DMS53 treated with DMSO at 0.1 percent for 48 hours (cell line): ENCODE results near the gene GTF3C6.
"Not testable (repeated sequence)": the region's sequence is repeated elsewhere in the genome, so short reads cannot be mapped to it uniquely, and the experiment has no call there.

ENCODE experiments used
- DNase-seq: peaks from one replicate; lab custom pipeline; 2025; ENCODE audit not compliant: unreplicated experiment; lab: John Stamatoyannopoulos, UW

The GTF3C6 gene

DNA sequence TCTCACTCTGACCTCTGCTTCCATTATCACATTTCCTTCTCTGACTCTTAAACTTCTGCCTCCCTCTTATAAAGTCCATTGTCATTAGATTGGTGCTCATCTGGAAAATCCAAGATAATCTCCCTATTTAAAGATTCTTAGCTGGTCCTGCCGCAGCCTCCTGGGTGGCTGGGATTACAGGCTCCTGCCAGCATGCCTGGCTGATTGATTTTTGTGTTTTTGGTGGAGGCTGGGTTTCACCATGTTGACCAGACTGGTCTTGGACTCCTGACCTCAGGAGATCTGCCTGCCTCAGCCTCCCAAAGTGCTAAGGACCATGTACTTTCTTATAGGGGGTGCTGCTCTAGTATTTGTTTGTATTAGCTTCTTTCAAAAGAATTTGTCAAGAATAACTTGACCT, 18.1 kb downstream of the GTF3C6 start:
- DNase-seq = no peak

DNA sequence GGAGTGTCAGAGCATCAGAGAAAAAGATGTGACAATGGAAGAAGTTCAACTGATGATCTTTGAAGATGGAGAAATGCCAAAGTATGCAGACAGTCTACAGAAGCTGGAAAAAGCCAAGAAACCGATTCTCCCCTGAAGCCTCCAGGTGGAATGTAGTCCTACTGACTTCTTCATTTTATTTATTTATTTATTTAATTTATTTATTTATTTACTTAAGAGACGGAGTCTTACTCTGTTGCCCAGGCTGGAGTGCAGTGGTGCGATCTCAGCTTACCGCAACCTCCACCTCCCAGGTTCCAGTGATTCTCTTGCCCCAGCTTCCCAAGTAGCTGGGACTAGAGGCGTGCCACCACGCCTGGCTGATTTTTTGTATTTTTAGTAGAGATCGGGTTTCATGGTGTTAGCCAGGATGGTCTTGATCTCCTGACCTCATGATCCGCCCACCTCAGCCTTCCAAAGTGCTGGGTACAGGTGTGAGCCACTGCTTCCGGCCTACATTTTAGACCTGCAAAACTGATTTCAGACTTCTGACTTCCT, 21.1 kb downstream of the GTF3C6 start:
- no peak for DNase-seq

DNA sequence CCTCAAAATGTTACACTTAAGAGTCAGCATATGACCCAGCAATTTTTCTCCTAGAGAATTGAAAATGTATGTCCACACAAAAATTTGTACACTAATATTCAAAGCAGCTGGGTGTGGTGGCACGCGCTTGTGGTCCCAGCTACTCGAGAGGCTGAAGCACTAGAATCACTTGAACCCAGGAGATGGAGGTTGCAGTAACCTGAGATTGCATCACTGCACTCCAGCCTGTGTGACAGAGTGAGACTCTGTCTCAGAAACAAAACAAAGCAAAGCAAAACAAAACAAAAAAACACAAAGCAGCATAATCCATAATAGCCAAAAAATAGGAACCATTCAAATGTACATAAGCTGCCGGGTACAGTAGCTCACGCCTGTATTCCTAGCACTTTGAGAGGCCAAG, 21.7 kb downstream of the GTF3C6 start:
- no peak for DNase-seq

DNA sequence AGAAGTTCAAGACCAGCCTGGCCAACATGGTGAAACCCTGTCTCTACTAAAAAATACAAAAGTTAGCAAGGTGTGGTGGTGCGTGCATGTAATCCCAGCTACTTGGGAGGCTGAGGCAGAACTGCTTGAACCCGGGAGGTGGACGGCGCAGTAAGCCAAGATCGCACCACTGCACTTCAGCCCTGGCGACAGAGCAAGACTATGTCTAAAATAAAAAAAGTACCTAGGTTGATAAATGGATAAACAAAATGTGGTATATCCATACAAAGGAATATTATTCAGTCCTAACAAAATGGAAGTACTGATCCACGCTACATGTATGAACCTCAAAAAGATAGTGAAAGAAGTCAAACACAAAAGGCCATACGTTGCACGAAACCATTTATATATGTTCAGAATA, 22.1 kb downstream of the GTF3C6 start:
- no peak for DNase-seq

DNA sequence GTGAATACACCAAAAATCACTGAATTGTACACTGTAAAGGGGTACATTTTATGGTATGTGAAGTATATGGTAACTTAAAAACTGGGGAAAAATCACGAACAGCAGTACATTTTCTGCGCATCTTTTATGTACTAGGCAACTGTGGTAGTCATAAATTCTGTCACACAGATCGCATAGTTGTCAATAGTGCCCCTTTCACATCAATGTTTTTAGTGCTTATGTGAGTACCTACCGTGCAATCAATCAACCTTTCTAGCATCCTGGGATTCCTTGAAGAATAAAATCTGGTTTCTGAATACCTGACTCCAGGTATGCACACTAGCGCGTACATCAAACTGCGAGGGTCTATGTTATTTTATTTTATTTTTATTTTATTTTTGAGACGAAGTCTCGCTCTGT, 22.7 kb downstream of the GTF3C6 start:
- DNase-seq = no peak

DNA sequence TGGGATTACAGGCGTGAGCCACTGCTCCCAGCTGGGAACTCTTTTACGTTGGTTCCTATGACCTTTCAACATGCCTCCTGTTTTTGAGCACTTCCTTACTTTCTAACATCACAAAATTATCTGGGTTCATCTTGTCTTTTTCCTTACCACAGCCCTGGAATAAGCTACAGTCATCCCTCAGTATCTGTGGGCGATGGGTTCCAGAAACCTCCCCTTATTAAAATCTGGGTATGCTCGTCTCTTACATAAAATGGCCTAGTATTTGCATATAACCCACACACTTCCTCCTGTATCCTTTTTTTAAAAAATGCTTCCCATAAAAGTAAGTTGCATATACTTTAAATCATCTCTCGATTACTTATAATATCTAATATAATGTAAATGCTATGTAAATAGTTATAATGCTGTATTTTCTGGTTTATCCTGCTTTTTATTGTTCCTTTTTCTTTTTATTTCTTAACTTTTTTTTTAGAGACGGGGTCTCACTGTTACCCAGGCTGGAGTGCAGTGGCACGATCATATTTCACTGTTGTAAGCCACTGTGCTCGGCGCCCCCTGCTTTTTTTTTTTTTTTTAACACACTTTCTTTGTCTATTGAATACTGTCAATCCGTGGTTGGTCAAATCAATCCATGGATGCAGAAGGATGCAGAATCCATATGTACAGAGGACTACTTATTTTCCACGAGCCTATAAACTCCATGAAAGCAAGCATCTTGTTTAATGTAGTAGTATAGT, 32.5 kb downstream of the GTF3C6 start:
- DNase-seq = no peak

DNA sequence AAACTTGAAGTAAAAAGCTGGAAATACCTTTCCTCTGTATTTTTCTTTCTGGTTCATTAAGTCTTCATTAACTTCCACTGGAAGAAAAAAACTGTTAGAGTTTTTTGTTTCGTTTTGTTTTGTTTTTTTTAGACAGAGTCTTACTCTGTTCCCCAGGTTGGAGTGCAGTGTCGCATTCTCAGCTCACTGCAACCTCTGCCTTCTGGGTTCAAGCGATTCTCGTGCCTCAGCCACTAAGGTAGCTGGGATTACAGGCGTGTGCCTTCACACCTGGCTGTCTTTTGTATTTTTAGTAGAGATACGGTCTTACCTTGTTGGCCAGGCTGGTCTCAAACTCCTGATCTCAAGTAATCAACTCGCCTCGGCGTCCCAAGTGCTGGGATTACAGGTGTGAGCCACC, 38.2 kb downstream of the GTF3C6 start:
- DNase-seq = no peak

DNA sequence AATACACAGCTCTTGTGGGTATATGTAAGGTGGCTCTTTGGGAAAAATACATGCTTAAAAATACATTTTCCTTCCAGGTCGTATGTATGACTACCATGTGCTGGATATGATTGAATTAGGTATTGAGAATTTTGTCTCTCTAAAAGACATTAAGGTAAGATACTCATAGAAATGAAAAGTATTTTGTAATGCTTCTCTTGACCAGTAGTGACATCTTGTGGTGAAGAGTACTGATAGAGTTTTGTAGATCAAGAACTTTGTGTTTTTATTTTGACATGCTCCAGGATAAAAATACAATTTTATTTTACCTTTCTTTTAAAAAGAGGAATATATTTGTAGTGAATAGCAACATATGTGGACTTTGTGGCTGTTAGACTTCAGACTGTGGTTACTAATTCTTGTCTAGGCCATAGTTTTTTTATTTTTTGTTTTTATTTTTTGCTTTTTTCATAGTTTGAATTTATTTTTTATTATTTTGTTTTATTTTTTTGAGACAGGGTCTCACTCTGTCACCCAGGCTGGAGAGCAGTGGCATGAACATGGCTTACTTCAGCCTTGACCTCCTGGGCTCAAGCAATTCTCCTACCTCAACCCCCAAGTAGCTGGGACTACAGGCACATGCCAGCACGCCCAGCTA, 41.2 kb downstream of the GTF3C6 start:
- DNase-seq = peak; percentile 1

DNA sequence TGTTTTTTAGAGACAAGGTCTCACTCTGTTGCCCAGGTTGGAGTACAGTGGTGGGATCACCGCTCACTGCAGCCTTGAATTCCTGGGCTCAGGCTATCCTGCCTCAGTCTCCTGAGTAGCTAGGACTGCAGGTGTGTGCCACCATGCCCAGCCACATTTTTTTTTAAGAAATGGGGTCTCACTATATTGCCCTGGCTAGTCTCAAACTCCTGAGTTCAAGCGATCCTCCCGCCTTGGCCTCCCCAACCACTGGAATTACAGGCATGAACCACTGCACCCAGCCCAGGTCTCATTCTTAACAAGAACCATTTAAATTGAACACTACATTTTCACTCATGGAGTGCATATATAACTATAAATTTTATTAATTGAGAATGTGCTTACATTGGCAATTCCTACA, 43.8 kb downstream of the GTF3C6 start:
- DNase-seq = no peak

DNA sequence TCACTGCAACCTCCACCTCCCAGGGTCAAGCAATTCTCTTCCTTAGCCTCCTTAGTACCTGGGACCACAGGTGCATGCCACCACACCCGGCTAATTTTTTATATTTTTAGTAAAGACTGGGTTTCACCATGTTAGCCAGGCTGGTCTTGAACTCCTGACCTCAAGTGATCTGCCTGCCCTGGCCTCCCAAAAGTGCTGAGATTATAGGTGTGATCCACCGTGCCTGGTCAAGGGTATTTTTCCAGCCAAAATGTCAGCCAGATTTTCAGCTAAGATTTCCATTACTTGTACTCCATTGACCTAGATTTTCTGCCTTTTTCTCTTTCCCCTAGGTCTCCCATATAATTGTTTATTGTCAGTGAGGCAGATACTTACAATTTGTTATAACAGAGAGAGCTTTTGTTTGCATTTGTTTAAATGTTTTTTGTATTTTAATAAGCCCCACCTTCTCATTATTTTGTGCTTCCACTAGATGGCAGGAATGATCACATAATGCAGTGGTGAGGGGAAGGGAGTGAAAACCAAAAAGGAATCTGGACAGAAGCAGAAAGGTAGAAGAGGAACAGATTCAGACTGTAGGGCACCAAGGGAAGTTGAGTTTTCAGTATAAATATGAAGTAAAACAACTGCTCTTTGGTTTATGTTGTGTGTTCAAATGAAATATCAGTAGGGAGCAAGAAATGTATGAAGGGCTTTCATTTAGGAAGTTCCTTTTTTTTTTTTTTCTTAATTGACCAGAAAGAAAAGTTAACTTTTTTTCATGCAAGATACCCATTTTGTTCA, 53.0 kb downstream of the GTF3C6 start:
- peak; percentile 5 for DNase-seq

DNA sequence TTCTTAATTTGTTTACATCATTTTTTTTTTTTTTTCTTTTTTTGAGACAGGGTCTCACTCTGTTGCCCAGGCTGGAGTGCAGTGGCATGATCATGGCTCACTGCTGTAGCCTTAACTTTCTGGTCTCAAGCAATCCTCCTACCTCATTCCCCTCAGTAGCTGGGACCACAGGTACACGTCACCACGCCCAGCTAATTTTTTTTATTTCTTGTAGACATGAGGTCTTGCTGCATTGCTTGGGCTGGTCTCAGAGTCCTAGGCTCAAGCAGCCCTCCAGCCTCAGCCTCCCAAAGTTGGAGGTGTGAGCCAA, 53.6 kb downstream of the GTF3C6 start:
- no peak for DNase-seq

DNA sequence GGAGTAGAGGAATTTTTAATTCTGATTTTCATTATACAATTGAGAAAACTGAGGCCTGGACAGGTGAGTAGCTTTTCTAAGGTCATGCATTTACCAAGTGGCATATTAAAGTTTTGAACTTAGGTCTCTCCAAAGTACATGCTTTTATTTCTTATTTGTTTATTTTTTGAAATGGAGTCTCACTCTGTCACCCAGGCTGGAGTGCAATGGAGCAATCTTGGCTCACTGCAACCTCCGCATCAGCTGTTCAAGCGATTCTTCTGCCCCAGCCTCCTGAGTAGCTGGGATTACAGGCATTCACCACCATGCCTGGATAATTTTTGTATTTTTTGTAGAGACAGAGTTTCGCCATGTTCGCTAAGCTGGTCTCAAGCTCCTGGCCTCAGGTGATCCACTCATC, 54.0 kb downstream of the GTF3C6 start:
- DNase-seq = not testable (repeated sequence)

DNA sequence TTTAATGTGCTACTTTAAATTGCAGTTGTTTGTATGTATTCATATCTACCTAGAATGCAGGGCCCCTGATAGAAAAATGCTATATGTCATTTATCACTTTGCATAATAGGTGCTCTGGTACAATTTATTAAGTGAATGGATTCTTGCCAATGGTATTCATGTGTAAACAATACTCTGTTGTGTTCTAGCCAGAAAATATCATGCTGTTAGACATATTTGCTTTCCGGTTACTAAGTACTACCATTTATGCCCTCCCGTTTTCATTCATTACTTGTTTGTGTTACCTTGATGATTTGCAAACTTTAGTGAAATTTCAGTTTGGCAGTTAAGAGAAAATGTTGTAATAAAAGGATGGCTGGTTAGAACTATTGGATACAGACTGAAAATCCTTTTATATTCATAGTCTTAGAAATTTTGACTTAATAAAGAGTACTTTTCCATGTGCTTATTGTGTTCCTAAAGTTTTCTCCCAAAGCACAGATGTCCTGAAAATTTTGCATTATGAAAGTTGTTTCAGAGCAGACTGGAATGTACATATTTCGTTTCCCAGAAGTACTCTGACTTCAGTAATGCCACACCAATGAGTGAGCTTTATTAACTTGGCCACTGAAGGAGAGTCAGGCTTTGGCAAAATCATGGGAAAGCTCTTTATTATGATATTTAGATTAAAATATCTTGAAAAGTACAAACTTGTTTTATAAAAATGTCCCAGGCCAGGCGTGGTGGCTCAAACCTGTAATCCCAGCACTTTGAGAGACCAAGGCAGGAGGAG, 54.8 kb downstream of the GTF3C6 start:
- no peak for DNase-seq

DNA sequence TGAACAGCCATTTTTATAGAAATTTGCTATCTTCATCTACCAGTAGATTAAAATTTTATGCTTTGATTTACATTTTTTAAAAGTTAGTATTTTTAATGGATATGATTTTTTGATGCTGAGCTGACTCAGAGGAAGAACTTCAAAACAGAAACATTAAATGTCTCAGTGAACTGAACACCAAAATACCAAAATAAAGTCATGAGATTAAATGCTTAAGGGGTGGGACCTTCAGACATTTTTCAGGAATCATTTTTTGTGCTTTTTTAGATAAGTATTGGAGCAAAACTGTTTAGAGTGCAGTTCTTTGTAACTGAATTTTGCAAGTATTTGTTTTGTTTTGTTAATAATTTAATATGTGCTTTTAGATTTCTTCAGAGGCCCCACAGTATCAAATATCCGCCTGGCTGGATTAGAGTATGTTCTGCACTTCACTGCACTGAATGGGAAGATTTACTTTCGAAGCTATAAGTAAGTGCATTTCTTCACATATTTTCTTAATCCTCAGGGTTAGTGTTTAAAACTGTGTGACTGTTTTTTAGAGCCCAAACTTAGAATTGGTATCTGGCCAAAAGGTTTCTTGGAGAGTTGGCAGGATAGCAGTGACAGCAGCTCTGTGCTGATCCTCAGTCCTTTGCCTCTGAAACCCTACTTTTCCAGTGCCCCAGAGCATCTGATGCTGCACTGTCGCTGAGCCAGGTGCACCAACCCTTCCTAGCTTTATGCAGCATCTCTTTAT, 57.1 kb downstream of the GTF3C6 start:
- no peak for DNase-seq

DNA sequence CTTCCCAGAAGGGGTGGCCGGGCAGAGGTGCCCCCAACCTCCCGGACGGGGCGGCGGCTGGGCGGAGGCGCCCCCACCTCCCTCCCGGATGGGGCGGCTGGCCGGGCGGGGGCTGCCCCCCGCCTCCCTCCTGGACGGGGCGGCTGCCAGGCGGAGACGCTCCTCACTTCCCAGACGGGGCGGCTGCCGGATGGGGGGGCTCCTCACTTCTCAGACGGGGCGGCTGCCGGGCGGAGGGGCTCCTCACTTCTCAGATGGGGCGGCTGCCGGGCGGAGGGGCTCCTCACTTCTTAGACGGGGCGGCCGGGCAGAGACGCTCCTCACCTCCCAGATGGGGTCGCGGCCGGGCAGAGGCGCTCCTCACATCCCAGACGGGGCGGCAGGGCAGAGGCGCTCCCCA, 58.7 kb downstream of the GTF3C6 start:
- DNase-seq = not testable (repeated sequence)
